ENCODE results near the gene ADGRA1.

Gene ADGRA1

GRCh38 chr10:133094286-133094685 is 6.6 kb downstream of the ADGRA1 start:
- Histone ChIP-seq H3K4me1 (ENCODE audit: control insufficient read depth in 2 of 2, insufficient read depth in 2 of 2, low read length in 2 of 2) (no peaks in the 10 kb centered on the region), H3K27ac (ENCODE audit: low read depth in 2 of 2, low read length in 2 of 2) (no peak overlapping the region), H3K36me3 (ENCODE audit: control insufficient read depth in 2 of 2, insufficient read depth in 2 of 2, low read length in 2 of 2) (no peaks in the 10 kb centered on the region), H3K9ac (ENCODE audit: low read depth in 1 of 2, low read length in 2 of 2) (no peak overlapping the region), H3K9me3 (ENCODE audit: control insufficient read depth in 2 of 2, low read length in 2 of 2) (no peaks in the 10 kb centered on the region), H3K4me3 (ENCODE audit: low read length in 2 of 2) (no peak overlapping the region), H3K27me3 (ENCODE audit: control insufficient read depth in 2 of 2, insufficient read depth in 2 of 2, low read length in 2 of 2) (peaks cover 0 to 3% of the 10 kb centered on the region in 2 donors)

GRCh38 chr10:133094866-133095265 is 7.1 kb downstream of the ADGRA1 start:
- Histone ChIP-seq H3K9me3 (ENCODE audit: control insufficient read depth in 2 of 2, low read length in 2 of 2) (no peaks in the 10 kb centered on the region), H3K27me3 (ENCODE audit: control insufficient read depth in 2 of 2, insufficient read depth in 2 of 2, low read length in 2 of 2) (no peaks in the 10 kb centered on the region), H3K27ac (ENCODE audit: low read depth in 2 of 2, low read length in 2 of 2) (no peak overlapping the region), H3K4me1 (ENCODE audit: control insufficient read depth in 2 of 2, insufficient read depth in 2 of 2, low read length in 2 of 2) (no peaks in the 10 kb centered on the region), H3K9ac (ENCODE audit: low read depth in 1 of 2, low read length in 2 of 2) (no peak overlapping the region), H3K36me3 (ENCODE audit: control insufficient read depth in 2 of 2, insufficient read depth in 2 of 2, low read length in 2 of 2) (no peaks in the 10 kb centered on the region), H3K4me3 (ENCODE audit: low read length in 2 of 2) (no peak overlapping the region)

DNA sequence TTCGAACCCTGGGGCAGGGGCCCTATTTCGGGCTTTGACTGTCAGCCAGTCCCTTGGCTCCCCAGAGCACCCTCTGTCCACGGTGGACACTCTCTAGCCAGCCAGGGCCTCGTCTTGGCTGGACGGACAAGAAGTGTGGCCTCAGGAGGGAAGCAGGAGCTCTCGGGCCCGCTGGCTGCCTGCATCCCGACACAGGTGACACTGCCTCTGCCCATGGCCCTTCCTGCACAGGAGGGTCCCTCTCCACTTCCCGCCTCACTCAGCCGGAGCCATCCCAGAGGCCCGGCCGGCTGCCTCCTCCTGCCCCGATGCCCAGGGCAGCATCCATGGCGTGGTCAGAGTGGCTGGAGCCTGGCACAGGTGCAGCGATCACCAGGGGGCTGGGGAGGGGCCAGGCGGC is 7.9 kb downstream of the ADGRA1 start:
- H3K9me3 ChIP-seq (ENCODE audit: control insufficient read depth in 2 of 2, low read length in 2 of 2) = no peaks in the 10 kb centered on the region
- no peak overlapping the region for H3K4me3 ChIP-seq (ENCODE audit: low read length in 2 of 2)
- peaks cover 0 to 2% of the 10 kb centered on the region in 2 donors for H3K27me3 ChIP-seq (ENCODE audit: control insufficient read depth in 2 of 2, insufficient read depth in 2 of 2, low read length in 2 of 2)
- no peak overlapping the region for H3K9ac ChIP-seq (ENCODE audit: low read depth in 1 of 2, low read length in 2 of 2)
- H3K27ac ChIP-seq (ENCODE audit: low read depth in 2 of 2, low read length in 2 of 2) = no peak overlapping the region
- H3K4me1 ChIP-seq (ENCODE audit: control insufficient read depth in 2 of 2, insufficient read depth in 2 of 2, low read length in 2 of 2) = no peaks in the 10 kb centered on the region
- H3K36me3 ChIP-seq (ENCODE audit: control insufficient read depth in 2 of 2, insufficient read depth in 2 of 2, low read length in 2 of 2) = no peaks in the 10 kb centered on the region

DNA sequence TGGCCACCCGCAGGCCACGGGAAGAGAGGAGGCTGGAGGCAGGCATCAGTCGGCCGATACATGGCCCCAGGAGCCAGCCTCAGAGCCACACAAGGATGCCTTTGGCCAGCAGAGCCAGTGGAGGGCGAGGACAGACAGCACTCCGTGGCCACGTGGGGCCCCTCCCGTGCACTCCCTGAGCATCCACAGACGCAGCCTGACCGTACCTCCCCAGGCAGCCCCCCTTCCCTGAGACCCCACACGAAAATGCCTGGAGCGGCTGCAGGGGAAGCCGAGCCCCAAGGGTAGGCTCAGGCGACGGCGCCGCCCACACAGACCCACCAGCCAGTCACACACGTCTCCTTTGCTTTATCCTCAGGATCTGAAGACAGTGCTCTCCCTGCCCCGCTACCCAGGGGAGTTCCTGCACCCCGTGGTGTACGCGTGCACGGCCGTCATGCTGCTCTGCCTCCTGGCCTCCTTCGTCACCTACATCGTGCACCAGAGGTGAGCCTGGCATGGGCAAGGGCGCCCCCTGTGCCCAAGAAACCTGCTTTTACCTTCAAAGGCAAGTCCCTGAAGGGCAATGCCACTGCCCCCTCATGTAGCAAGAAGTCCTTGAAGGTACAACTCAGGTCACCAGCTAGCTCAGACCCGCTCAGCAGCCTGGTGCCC is 9.0 kb downstream of the ADGRA1 start:
- Histone ChIP-seq H3K9me3 (ENCODE audit: control insufficient read depth in 2 of 2, low read length in 2 of 2) (no peaks in the 10 kb centered on the region), H3K27me3 (ENCODE audit: control insufficient read depth in 2 of 2, insufficient read depth in 2 of 2, low read length in 2 of 2) (peaks cover 0 to 2% of the 10 kb centered on the region in 2 donors)

GRCh38 chr10:133097418-133097817 is 9.7 kb downstream of the ADGRA1 start:
- no peak overlapping the region for H3K4me3 ChIP-seq (ENCODE audit: low read length in 2 of 2)
- peaks cover 0 to 2% of the 10 kb centered on the region in 2 donors for H3K27me3 ChIP-seq (ENCODE audit: control insufficient read depth in 2 of 2, insufficient read depth in 2 of 2, low read length in 2 of 2)
- no peaks in the 10 kb centered on the region for H3K9me3 ChIP-seq (ENCODE audit: control insufficient read depth in 2 of 2, low read length in 2 of 2)
- no peaks in the 10 kb centered on the region for H3K4me1 ChIP-seq (ENCODE audit: control insufficient read depth in 2 of 2, insufficient read depth in 2 of 2, low read length in 2 of 2)
- no peaks in the 10 kb centered on the region for H3K36me3 ChIP-seq (ENCODE audit: control insufficient read depth in 2 of 2, insufficient read depth in 2 of 2, low read length in 2 of 2)
- H3K27ac ChIP-seq (ENCODE audit: low read depth in 2 of 2, low read length in 2 of 2) = no peak overlapping the region
- H3K9ac ChIP-seq (ENCODE audit: low read depth in 1 of 2, low read length in 2 of 2) = no peak overlapping the region

More for the DNA sequence above, 9.0 kb downstream of the ADGRA1 start:
- H3K4me1 ChIP-seq (ENCODE audit: control insufficient read depth in 2 of 2, insufficient read depth in 2 of 2, low read length in 2 of 2) = no peaks in the 10 kb centered on the region
- H3K4me3 ChIP-seq (ENCODE audit: low read length in 2 of 2) = no peak overlapping the region
- no peak overlapping the region for H3K27ac ChIP-seq (ENCODE audit: low read depth in 2 of 2, low read length in 2 of 2)
- H3K9ac ChIP-seq (ENCODE audit: low read depth in 1 of 2, low read length in 2 of 2) = no peak overlapping the region
- no peaks in the 10 kb centered on the region for H3K36me3 ChIP-seq (ENCODE audit: control insufficient read depth in 2 of 2, insufficient read depth in 2 of 2, low read length in 2 of 2)

GRCh38 chr10:133097961-133098360 is 10.2 kb downstream of the ADGRA1 start:
- Histone ChIP-seq H3K36me3 (ENCODE audit: control insufficient read depth in 2 of 2, insufficient read depth in 2 of 2, low read length in 2 of 2) (no peaks in the 10 kb centered on the region), H3K27me3 (ENCODE audit: control insufficient read depth in 2 of 2, insufficient read depth in 2 of 2, low read length in 2 of 2) (peaks cover 0 to 2% of the 10 kb centered on the region in 2 donors), H3K4me3 (ENCODE audit: low read length in 2 of 2) (no peak overlapping the region)

DNA sequence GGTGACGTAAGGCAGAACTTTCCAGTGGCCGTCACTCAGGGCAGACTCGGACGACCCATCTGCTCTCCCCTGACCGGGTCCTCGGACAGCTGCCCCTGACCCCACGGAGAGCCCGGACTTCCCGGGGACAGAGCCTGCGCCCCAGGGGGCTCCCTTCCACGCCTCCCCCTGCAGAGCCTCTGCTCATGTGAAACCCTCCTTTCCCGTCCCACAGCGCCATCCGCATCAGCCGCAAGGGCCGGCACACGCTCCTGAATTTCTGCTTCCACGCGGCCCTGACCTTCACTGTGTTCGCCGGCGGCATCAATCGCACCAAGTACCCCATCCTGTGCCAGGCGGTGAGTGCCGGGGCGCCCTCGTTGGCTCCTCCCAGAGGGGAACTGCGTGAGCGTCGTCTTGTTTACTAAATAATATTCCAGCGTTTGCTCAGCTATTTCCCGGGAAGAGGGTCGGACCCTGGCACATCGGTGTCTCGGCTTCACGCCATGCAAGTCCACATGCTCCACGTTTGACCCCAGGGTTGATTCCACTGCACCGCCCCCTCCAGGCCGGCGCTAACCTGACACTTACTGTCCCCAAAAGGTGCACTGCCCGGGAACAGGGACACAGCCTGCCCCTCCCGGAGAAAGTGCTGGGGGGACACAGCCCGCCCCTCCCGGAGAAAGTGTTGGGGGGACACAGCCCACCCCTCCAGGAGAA is 10.9 kb downstream of the ADGRA1 start:
- H3K9ac ChIP-seq (ENCODE audit: low read depth in 1 of 2, low read length in 2 of 2) = no peak overlapping the region
- no peak overlapping the region for H3K27ac ChIP-seq (ENCODE audit: low read depth in 2 of 2, low read length in 2 of 2)
- H3K36me3 ChIP-seq (ENCODE audit: control insufficient read depth in 2 of 2, insufficient read depth in 2 of 2, low read length in 2 of 2) = no peaks in the 10 kb centered on the region
- peaks cover 0 to 2% of the 10 kb centered on the region in 2 donors for H3K27me3 ChIP-seq (ENCODE audit: control insufficient read depth in 2 of 2, insufficient read depth in 2 of 2, low read length in 2 of 2)
- H3K4me1 ChIP-seq (ENCODE audit: control insufficient read depth in 2 of 2, insufficient read depth in 2 of 2, low read length in 2 of 2) = no peaks in the 10 kb centered on the region
- H3K4me3 ChIP-seq (ENCODE audit: low read length in 2 of 2) = no peak overlapping the region
- H3K9me3 ChIP-seq (ENCODE audit: control insufficient read depth in 2 of 2, low read length in 2 of 2) = no peaks in the 10 kb centered on the region

More at GRCh38 chr10:133097961-133098360, 10.2 kb downstream of the ADGRA1 start:
- no peaks in the 10 kb centered on the region for H3K9me3 ChIP-seq (ENCODE audit: control insufficient read depth in 2 of 2, low read length in 2 of 2)
- H3K9ac ChIP-seq (ENCODE audit: low read depth in 1 of 2, low read length in 2 of 2) = no peak overlapping the region
- no peaks in the 10 kb centered on the region for H3K4me1 ChIP-seq (ENCODE audit: control insufficient read depth in 2 of 2, insufficient read depth in 2 of 2, low read length in 2 of 2)
- no peak overlapping the region for H3K27ac ChIP-seq (ENCODE audit: low read depth in 2 of 2, low read length in 2 of 2)

DNA sequence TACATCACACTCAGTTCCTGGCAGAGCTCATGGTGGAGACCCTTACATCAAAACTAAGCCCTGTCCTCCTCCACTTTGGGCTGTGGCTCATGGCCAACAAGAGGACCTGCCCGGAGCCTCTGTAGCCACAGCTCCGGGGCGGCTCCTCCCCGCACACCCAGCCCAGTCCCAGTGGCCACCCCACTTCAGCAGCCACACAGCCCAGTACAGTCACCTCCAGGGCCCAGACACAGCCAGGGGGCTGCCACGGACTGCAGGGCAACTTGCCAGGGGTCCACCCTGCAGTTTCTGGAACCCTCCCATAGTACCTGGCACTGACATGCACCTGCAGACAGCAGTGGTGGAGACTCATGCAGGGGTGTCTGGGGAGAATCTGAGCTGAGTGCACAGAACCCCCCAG is 11.8 kb downstream of the ADGRA1 start:
- Histone ChIP-seq H3K9ac (ENCODE audit: low read depth in 1 of 2, low read length in 2 of 2) (no peak overlapping the region), H3K27me3 (ENCODE audit: control insufficient read depth in 2 of 2, insufficient read depth in 2 of 2, low read length in 2 of 2) (peaks cover 0 to 2% of the 10 kb centered on the region in 2 donors), H3K9me3 (ENCODE audit: control insufficient read depth in 2 of 2, low read length in 2 of 2) (no peaks in the 10 kb centered on the region), H3K4me3 (ENCODE audit: low read length in 2 of 2) (no peak overlapping the region), H3K36me3 (ENCODE audit: control insufficient read depth in 2 of 2, insufficient read depth in 2 of 2, low read length in 2 of 2) (no peaks in the 10 kb centered on the region), H3K4me1 (ENCODE audit: control insufficient read depth in 2 of 2, insufficient read depth in 2 of 2, low read length in 2 of 2) (no peaks in the 10 kb centered on the region), H3K27ac (ENCODE audit: low read depth in 2 of 2, low read length in 2 of 2) (no peak overlapping the region)

DNA sequence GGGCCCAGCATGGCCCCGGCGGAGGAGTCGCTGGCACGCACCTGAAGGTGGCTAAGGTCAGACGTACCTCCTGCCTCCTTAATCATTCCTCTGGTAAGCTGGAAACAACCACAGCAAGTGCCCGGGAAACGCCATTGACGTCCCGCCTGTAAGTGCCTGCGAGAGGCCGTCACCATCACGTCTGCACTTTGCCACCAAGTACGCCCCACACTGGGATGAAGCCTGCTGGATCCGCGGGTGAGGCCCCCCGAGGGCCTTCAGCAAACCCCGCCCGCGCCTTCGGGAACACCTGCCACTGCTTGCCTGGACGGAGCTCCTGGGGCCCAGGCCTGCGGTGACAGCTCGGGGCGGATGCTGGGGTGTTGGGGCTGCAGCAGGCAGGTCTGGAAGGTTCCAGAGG is 12.5 kb downstream of the ADGRA1 start:
- Histone ChIP-seq H3K36me3 (ENCODE audit: control insufficient read depth in 2 of 2, insufficient read depth in 2 of 2, low read length in 2 of 2) (no peaks in the 10 kb centered on the region), H3K27ac (ENCODE audit: low read depth in 2 of 2, low read length in 2 of 2) (no peak overlapping the region), H3K27me3 (ENCODE audit: control insufficient read depth in 2 of 2, insufficient read depth in 2 of 2, low read length in 2 of 2) (peaks cover 0 to 2% of the 10 kb centered on the region in 2 donors), H3K9ac (ENCODE audit: low read depth in 1 of 2, low read length in 2 of 2) (no peak overlapping the region), H3K9me3 (ENCODE audit: control insufficient read depth in 2 of 2, low read length in 2 of 2) (no peaks in the 10 kb centered on the region), H3K4me3 (ENCODE audit: low read length in 2 of 2) (no peak overlapping the region), H3K4me1 (ENCODE audit: control insufficient read depth in 2 of 2, insufficient read depth in 2 of 2, low read length in 2 of 2) (no peaks in the 10 kb centered on the region)

GRCh38 chr10:133100706-133101415 is 13.1 kb downstream of the ADGRA1 start:
- no peaks in the 10 kb centered on the region for H3K9me3 ChIP-seq (ENCODE audit: control insufficient read depth in 2 of 2, low read length in 2 of 2)

More at GRCh38 chr10:133100706-133101415, 13.1 kb downstream of the ADGRA1 start:
- H3K4me3 ChIP-seq (ENCODE audit: low read length in 2 of 2) = no peak overlapping the region
- H3K27ac ChIP-seq (ENCODE audit: low read depth in 2 of 2, low read length in 2 of 2) = no peak overlapping the region
- H3K36me3 ChIP-seq (ENCODE audit: control insufficient read depth in 2 of 2, insufficient read depth in 2 of 2, low read length in 2 of 2) = no peaks in the 10 kb centered on the region
- no peaks in the 10 kb centered on the region for H3K4me1 ChIP-seq (ENCODE audit: control insufficient read depth in 2 of 2, insufficient read depth in 2 of 2, low read length in 2 of 2)
- H3K27me3 ChIP-seq (ENCODE audit: control insufficient read depth in 2 of 2, insufficient read depth in 2 of 2, low read length in 2 of 2) = peaks cover 0 to 2% of the 10 kb centered on the region in 2 donors
- H3K9ac ChIP-seq (ENCODE audit: low read depth in 1 of 2, low read length in 2 of 2) = no peak overlapping the region
